Neutrophil (primary cell): ENCODE results near the gene SYNJ2.

Source experiments
- H3K27ac ChIP-seq: fragments of 200-600 bp; sonication (generic); 2 replicates; pipeline ENCODE4 v1.5.1; 2016; ENCODE audit warnings: mild to moderate bottlenecking, moderate library complexity
- H3K27me3 ChIP-seq: fragments of 200-600 bp; sonication (generic); 2 replicates; pipeline ENCODE4 v1.6.0; 2016; ENCODE audit warnings: mild to moderate bottlenecking
- H3K36me3 ChIP-seq: fragments of 200-600 bp; sonication (generic); 2 replicates; pipeline ENCODE4 v1.5.1; 2017
- H3K4me1 ChIP-seq, 2 experiments: fragments of 200-600 bp in 1 of 2; sonication (generic) in 1 of 2; 1 replicate in 1 of 2; 2 replicates in 1 of 2; pipeline versions ENCODE4 v1.5.1 to v1.6.1; 2013 to 2016; ENCODE audit warnings: low read depth in 1 of 2, low read length in 1 of 2, mild to moderate bottlenecking in 1 of 2, moderate library complexity in 1 of 2; ENCODE audit not compliant: control insufficient read depth in 1 of 2, insufficient read depth in 1 of 2
- H3K4me3 ChIP-seq, 2 experiments: fragments of 200-600 bp in 1 of 2; sonication (generic) in 1 of 2; 1 replicate in 1 of 2; 2 replicates in 1 of 2; pipeline ENCODE4 v1.5.1; 2013 to 2016; ENCODE audit warnings: low read depth in 1 of 2, low read length in 1 of 2, mild to moderate bottlenecking in 1 of 2, moderate library complexity in 1 of 2
- H3K9me3 ChIP-seq: fragments of 200-600 bp; sonication (generic); 2 replicates; pipeline ENCODE4 v1.5.1; 2016
- CTCF ChIP-seq: fragments of 200-600 bp; sonication (generic); IDR thresholded peaks from 2 replicates; pipeline ENCODE4 v1.5.1; 2016; ENCODE audit warnings: antibody characterized with exemption

SYNJ2 gene

DNA sequence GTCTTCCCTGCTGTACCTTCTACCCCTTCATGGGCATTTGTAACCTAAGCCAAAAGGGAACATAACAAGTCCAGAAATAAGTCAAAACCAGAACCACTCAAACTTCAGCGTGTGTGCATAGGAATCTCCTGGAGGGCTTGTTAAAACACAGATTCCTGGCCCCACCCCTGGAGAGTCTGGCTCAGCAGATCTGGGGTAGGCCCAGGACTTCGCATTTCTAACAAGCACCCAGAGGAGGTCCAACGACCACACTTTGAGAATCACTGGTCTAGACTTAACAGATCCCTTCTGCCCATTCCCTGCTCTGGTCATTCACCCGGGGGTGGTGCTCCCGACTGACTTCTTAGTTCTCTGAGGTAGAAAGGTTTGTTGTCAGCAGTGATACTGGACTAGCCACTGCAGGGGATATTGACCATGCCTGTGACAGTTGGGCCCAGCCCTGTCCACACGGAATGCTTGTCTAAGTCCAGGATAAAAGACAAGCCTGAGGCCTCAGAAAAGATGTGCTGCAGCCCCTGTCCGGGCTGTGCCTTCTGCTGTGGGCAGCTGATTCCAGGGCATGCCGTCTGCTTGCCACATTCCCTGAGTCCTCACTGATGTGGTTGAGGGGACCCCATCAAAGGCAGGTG lies 68.6 kb downstream of the SYNJ2 start:
- Histone ChIP-seq H3K27ac (no peak overlapping the region), H3K4me3 (no peak overlapping the region), H3K27me3 (no peaks in the 10 kb centered on the region), H3K36me3 (peaks cover 41% of the 10 kb centered on the region), H3K4me1 (no peaks in the 10 kb centered on the region), H3K9me3 (no peaks in the 10 kb centered on the region)
- TF ChIP-seq CTCF = no peak

DNA sequence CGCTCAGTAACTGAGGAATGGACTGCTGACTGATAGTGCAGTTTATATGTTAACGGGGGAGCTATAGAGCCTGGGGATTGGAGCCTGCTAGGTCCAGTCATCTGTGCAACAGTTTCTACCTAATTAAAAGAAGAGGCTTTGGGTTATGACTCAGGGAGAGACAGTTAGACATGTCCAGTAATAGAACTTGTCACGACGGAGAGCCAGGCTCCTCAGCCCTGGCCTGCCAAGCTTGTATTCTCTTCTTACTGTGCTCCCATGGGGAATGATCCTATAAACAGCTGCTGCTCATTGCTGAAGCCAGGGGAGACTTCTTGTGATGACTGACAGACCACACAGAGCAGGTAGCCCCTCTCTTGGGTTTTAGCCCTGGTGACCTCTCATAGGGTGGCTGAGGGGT lies 69.3 kb downstream of the SYNJ2 start:
- Histone ChIP-seq H3K27ac (no peak overlapping the region), H3K36me3 (peaks cover 41% of the 10 kb centered on the region), H3K9me3 (no peaks in the 10 kb centered on the region), H3K27me3 (no peaks in the 10 kb centered on the region), H3K4me1 (no peaks in the 10 kb centered on the region), H3K4me3 (no peak overlapping the region)
- no peak for TF ChIP-seq CTCF

DNA sequence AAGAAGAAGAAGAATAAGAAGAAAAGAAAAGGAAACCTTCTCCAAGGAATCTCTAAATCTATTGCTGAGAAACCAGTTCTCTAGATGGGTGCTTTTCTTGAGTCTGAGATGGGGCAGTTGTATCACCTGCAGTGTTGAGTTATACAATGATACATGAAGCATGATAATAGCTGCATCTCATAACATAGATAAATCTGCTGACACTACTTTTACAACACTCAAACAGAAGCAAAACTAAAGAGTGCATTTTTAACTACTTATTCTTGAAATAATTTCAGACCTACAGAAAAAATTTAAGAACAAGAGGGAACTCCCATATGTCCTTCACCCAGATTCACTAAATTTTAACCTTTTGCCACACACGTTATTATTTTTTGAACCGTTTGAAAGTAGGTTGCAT lies 70.3 kb downstream of the SYNJ2 start:
- H3K36me3 ChIP-seq = peaks cover 38% of the 10 kb centered on the region
- no peaks in the 10 kb centered on the region for H3K27me3 ChIP-seq
- H3K27ac ChIP-seq = no peak overlapping the region
- TF ChIP-seq CTCF = no peak
- no peaks in the 10 kb centered on the region for H3K4me1 ChIP-seq
- H3K9me3 ChIP-seq = no peaks in the 10 kb centered on the region
- H3K4me3 ChIP-seq = no peak overlapping the region

DNA sequence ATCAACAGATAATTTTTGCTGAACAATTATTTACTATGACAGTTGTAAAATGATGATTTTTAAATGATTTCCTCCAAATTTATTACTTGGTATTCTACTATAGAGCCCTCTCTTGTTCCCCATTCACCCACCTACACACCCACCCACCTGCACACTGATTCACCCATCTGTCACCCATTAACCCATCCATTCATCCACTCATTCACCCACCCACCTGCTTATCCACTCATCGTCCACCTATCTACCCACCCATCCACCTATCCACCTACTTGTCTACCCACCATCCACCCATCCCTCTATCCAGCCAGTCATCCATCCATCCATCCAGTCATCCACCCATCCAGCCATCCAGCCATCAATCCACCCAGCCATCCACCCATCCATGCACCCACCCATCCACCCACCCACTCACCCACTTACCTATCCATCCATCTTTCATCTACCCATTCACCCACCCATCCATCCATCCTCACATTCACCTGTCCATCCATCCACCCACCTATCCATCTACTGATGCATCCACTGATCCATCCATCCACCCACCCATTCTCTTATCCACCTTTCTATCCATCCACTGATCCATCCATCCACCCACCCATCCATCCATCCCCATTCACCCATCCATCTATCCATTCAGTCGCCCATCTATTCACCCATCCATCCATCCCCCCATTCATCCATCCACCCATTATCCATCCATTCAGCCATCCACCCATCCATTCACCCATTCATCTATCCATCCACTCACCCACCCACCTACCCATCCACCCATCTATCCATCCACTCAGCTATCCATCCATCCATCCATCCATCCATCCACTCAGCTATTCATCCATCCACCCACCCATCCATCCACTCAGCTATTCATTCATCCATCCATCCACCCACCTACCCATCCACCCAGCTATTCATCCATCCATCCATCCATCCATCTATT lies 72.0 kb downstream of the SYNJ2 start:
- TF ChIP-seq CTCF = no peak
- Histone ChIP-seq H3K27me3 (no peaks in the 10 kb centered on the region), H3K4me3 (no peak overlapping the region), H3K4me1 (peaks cover 0 to 5% of the 10 kb centered on the region in 2 experiments), H3K9me3 (no peaks in the 10 kb centered on the region), H3K36me3 (peaks cover 28% of the 10 kb centered on the region), H3K27ac (no peak overlapping the region)

DNA sequence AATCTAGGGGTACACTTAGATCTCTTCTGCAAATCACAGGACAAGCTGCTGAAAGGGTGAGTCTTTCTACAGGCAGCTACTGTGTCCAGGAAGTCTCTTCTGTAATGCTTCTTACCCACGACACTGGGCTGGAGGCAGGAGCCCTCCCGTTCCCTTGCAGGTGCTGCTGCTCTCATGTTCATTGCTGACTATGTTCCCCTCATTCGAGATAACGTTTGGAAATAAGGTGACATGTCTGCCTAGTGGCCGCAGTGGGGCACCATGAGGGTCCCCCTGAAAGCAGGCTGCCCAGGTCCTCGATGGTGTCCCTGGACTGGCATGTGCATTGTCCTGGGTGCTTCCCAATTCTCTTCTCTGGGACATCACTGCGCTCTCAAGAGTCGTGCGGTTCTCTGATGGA lies 74.7 kb downstream of the SYNJ2 start:
- no peak overlapping the region for H3K4me3 ChIP-seq
- H3K27me3 ChIP-seq = no peaks in the 10 kb centered on the region
- H3K36me3 ChIP-seq = peaks cover 17% of the 10 kb centered on the region
- H3K4me1 ChIP-seq = peaks cover 0 to 5% of the 10 kb centered on the region in 2 experiments
- TF ChIP-seq CTCF = no peak
- no peaks in the 10 kb centered on the region for H3K9me3 ChIP-seq
- H3K27ac ChIP-seq = no peak overlapping the region
